GM21786 (cell line): Measurements from ENCODE around the gene SLC12A8.

Experiments
- ATAC-seq: cut with Tn5 transposase; IDR thresholded peaks from one replicate; pipeline ENCODE4 v1.9.1; 2021; ENCODE audit not compliant: unreplicated experiment

The SLC12A8 gene

GRCh38 chr3:125140818-125141595, 71.5 kb downstream of the SLC12A8 start:
- ATAC-seq = peak; percentile 0

GRCh38 chr3:125140011-125140817, 72.3 kb downstream of the SLC12A8 start:
- ATAC-seq = no peak

- ATAC-seq = no peak
These were observed 73.2 kb downstream of the SLC12A8 start for GRCh38 chr3:125139386-125139785.

GRCh38 chr3:125137358-125138033, 75.1 kb downstream of the SLC12A8 start:
- no peak for ATAC-seq

GRCh38 chr3:125136966-125137357, 75.6 kb downstream of the SLC12A8 start:
- no peak for ATAC-seq

- no peak for ATAC-seq
These were observed 76.0 kb downstream of the SLC12A8 start for GRCh38 chr3:125136515-125136914.

- ATAC-seq = no peak
These were observed 77.6 kb downstream of the SLC12A8 start for GRCh38 chr3:125134952-125135351.

GRCh38 chr3:125132815-125133214, 79.7 kb downstream of the SLC12A8 start:
- ATAC-seq = no peak

GRCh38 chr3:125129512-125129997, 83.0 kb downstream of the SLC12A8 start:
- no peak for ATAC-seq

- no peak for ATAC-seq
These were observed 83.6 kb downstream of the SLC12A8 start for GRCh38 chr3:125128861-125129501.

GRCh38 chr3:125126323-125126722, 86.2 kb downstream of the SLC12A8 start:
- ATAC-seq = no peak

GRCh38 chr3:125125821-125126245, 86.7 kb downstream of the SLC12A8 start:
- ATAC-seq = no peak

GRCh38 chr3:125123451-125124305, 88.9 kb downstream of the SLC12A8 start:
- ATAC-seq = no peak

GRCh38 chr3:125121246-125122010, 91.1 kb downstream of the SLC12A8 start:
- ATAC-seq = peak; percentile 35

- no peak for ATAC-seq
These were observed 92.0 kb downstream of the SLC12A8 start for GRCh38 chr3:125120379-125121122.

- peak; percentile 79 for ATAC-seq
These were observed 92.7 kb downstream of the SLC12A8 start for GRCh38 chr3:125119752-125120378.

- ATAC-seq = no peak
These were observed 93.9 kb downstream of the SLC12A8 start for GRCh38 chr3:125118600-125118999.

GRCh38 chr3:125117631-125118191, 94.8 kb downstream of the SLC12A8 start:
- no peak for ATAC-seq
